Small intestine (tissue), 7 donors: ENCODE measurements around the gene DPP3. TPM values are rescaled to one million over a fixed set of nuclear protein-coding genes. Genes with fewer than 3 reads are reported as not detected.
"Not testable (repeated sequence)": the region's sequence is repeated elsewhere in the genome, so short reads cannot be mapped to it uniquely, and the experiment has no call there.

ENCODE experiments used
- DNase-seq, 2 donors: peaks; one replicate each; pipeline versions ENCODE4 v3.0.0 to v3.0.0-alpha.2; 2013
- FAIRE-seq: peaks from 2 replicates; lab custom pipeline; 2012; peaks lifted over from hg19 to GRCh38; lab: Jason Lieb, UNC
- H3K27ac ChIP-seq, 3 donors: one replicate each; pipeline ENCODE4 v1.5.1; 2013; ENCODE audit warnings: low read length in 2 of 3, mild to moderate bottlenecking in 2 of 3, control low read depth in 1 of 3, inconsistent platforms in 1 of 3, low read depth in 1 of 3, moderate library complexity in 1 of 3
- H3K27me3 ChIP-seq, 3 donors: one replicate each; pipeline ENCODE4 v1.6.1; 2013; ENCODE audit warnings: low read length in 3 of 3, inconsistent platforms in 1 of 3; ENCODE audit not compliant: control insufficient read depth in 3 of 3, insufficient read depth in 3 of 3
- H3K36me3 ChIP-seq, 3 donors: one replicate each; pipeline ENCODE4 v1.6.1; 2013; ENCODE audit warnings: low read length in 3 of 3, inconsistent platforms in 1 of 3, low read depth in 1 of 3, mild to moderate bottlenecking in 1 of 3, moderate library complexity in 1 of 3; ENCODE audit not compliant: control insufficient read depth in 3 of 3, insufficient read depth in 2 of 3
- H3K4me1 ChIP-seq, 3 donors: one replicate each; pipeline ENCODE4 v1.6.1; 2013; ENCODE audit warnings: low read length in 2 of 3, inconsistent platforms in 1 of 3, low read depth in 1 of 3, mild to moderate bottlenecking in 1 of 3, moderate library complexity in 1 of 3; ENCODE audit not compliant: control insufficient read depth in 3 of 3, insufficient read depth in 2 of 3
- H3K4me3 ChIP-seq, 3 donors: one replicate each; pipeline ENCODE4 v1.5.1; 2013; ENCODE audit warnings: low read length in 3 of 3, control low read depth in 1 of 3, inconsistent platforms in 1 of 3, low read depth in 1 of 3, mild to moderate bottlenecking in 1 of 3, moderate library complexity in 1 of 3
- H3K9me3 ChIP-seq, 2 donors: one replicate each; pipeline ENCODE4 v1.6.1; 2013; ENCODE audit warnings: low read depth in 1 of 2, low read length in 1 of 2; ENCODE audit not compliant: control insufficient read depth in 2 of 2, insufficient read depth in 1 of 2
- WGBS, 3 donors: extraction: QIAGEN DNeasy Blood & Tissue Kit; methylation state at CpG; one replicate each; pipeline ENCODE4 v1.1.7; 2013; 5-methylcytosine and 5-hydroxymethylcytosine counted together
- polyA plus RNA-seq, 4 donors: library from polyadenylated mRNA; stranded (reverse) in 3 of 4; unstranded in 1 of 4; fragments of 200-250 nt in 3 of 4; fragments of 120-200 nt in 1 of 4; gene quantifications; one replicate each; pipeline versions ENCODE4 v1.2.1 to v1.2.3, GENCODE V29; 2013
- donor health status: healthy with polysubstance abuse.
- donor health status: control.
- donor health status: control.
- donor health status: Bipolar disorder and iron deficiency.
- donor health status: healthy.

The DPP3 gene
- polyA plus RNA-seq, 4 donors: 25.3 to 67.7 (median 37.4) TPM

DNA sequence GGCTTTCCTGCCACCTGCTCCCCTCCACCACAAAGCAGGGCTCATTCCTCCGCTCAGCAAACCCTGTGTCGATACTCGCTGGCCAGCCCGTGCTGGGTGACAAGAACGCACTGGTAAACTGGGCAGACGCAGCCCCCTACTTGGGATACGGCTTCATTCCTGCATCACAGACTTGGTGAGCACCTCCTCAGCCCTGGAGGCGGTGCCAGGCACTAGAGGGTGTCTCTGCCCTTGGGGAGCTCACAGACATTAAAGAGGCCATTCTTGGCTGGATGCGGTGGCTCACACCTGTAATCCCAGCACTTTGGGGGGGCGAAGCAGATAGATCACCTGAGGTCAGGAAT, 59.6 kb downstream of the DPP3 start:
- Histone ChIP-seq H3K4me3 (no peak overlapping the region), H3K36me3 (peaks cover 2 to 59% (median 3%) of the 10 kb centered on the region in 3 donors), H3K27me3 (no peaks in the 10 kb centered on the region), H3K9me3 (no peaks in the 10 kb centered on the region), H3K27ac (no peak overlapping the region), H3K4me1 (no peaks in the 10 kb centered on the region)
- DNase-seq (no peak), FAIRE-seq (no peak)
- WGBS, 3 donors: 89 to 94% (median 92%) methylated on average over 10 of the region's 10 CpGs

DNA sequence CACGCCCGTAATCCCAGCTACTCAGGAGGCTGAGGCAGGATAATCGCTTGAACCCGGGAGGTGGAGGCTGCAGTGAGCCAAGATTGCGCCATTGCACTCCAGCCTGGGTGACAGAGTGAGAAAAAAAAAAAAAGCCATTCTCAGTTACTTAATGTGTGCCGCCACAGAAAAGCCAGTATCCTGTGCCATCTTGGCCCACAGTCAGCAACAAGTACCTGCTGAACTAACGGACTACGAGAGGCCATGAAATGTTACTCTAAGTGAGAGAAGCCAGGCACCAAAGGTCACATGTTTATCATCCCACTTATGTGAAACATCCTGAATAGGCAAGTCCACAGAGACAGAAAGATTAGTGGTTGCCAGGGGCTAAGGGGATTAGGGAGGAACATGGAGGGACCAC, 60.4 kb downstream of the DPP3 start:
- not testable (repeated sequence) for H3K27ac ChIP-seq, FAIRE-seq, H3K4me3 ChIP-seq, H3K27me3 ChIP-seq, DNase-seq, H3K4me1 ChIP-seq, H3K9me3 ChIP-seq
- peaks cover 2 to 54% (median 3%) of the 10 kb centered on the region in 3 donors for H3K36me3 ChIP-seq
- WGBS, 3 donors: 77 to 92% (median 86%) methylated on average over 6 to 8 of the region's 8 CpGs

- WGBS, 3 donors: 89 to 93% (median 89%) methylated on average over 4 of the region's 4 CpGs
- Histone ChIP-seq H3K4me1 (peaks cover 0 to 14% (median 0%) of the 10 kb centered on the region in 3 donors), H3K27me3 (peaks cover 0 to 4% (median 0%) of the 10 kb centered on the region in 3 donors), H3K9me3 (no peaks in the 10 kb centered on the region), H3K36me3 (peaks cover 2 to 44% (median 3%) of the 10 kb centered on the region in 3 donors), H3K27ac (no peak overlapping the region), H3K4me3 (no peak overlapping the region)
- FAIRE-seq: no peak
- no peak for DNase-seq
Measured at GRCh38 chr11:66541892-66542291, 61.7 kb downstream of the DPP3 start.

GRCh38 chr11:66542362-66542761, 62.1 kb downstream of the DPP3 start:
- WGBS, 3 donors: 87 to 89% (median 87%) methylated on average over 10 of the region's 10 CpGs

GRCh38 chr11:66543263-66544107, 63.3 kb downstream of the DPP3 start:
- FAIRE-seq (no peak), DNase-seq (peak; percentile 29 to 52)
- H3K27ac ChIP-seq: peak overlapping the region in 1 of 3 donors; percentile 48
- peaks cover 0 to 5% (median 0%) of the 10 kb centered on the region in 3 donors for H3K27me3 ChIP-seq
- H3K9me3 ChIP-seq: no peaks in the 10 kb centered on the region
- peaks cover 0 to 16% (median 0%) of the 10 kb centered on the region in 3 donors for H3K4me1 ChIP-seq
- 36 to 80% (median 68%) methylated on average over 26 of the region's 26 CpGs for WGBS, 3 donors
- peaks cover 0 to 38% (median 3%) of the 10 kb centered on the region in 3 donors for H3K36me3 ChIP-seq
- no peak overlapping the region for H3K4me3 ChIP-seq

More at GRCh38 chr11:66542362-66542761, 62.1 kb downstream of the DPP3 start:
- peaks cover 0 to 4% (median 0%) of the 10 kb centered on the region in 3 donors for H3K27me3 ChIP-seq
- FAIRE-seq (no peak), DNase-seq (no peak)
- peaks cover 0 to 40% (median 3%) of the 10 kb centered on the region in 3 donors for H3K36me3 ChIP-seq
- H3K4me1 ChIP-seq: peaks cover 0 to 16% (median 0%) of the 10 kb centered on the region in 3 donors
- H3K4me3 ChIP-seq: no peak overlapping the region
- no peaks in the 10 kb centered on the region for H3K9me3 ChIP-seq
- no peak overlapping the region for H3K27ac ChIP-seq

DNA sequence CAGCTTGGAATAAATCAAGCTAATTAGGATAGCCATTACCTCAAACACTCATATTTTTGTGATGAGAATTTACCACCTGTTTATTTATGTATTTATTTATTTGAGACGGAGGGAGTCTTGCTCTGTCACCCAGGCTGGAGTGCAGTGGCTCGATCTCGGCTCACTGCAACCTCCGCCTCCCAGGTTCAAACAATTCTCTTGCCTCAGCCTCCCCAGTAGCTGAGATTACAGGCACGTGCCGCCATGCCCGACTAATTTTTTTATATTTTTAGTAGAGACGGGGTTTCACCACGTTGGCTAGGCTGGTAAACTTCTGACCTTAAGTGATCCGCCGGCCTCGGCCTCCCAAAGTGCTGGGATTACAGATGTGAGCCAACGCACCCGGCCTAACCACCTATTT, 64.7 kb downstream of the DPP3 start:
- H3K9me3 ChIP-seq, DNase-seq, H3K4me3 ChIP-seq, H3K27ac ChIP-seq, FAIRE-seq: not testable (repeated sequence)
- 52 to 70% (median 55%) methylated on average over 14 of the region's 14 CpGs for WGBS, 3 donors
- H3K4me1 ChIP-seq: peaks cover 0 to 16% (median 0%) of the 10 kb centered on the region in 3 donors
- H3K36me3 ChIP-seq: peaks cover 0 to 23% (median 3%) of the 10 kb centered on the region in 3 donors
- peaks cover 0 to 13% (median 0%) of the 10 kb centered on the region in 3 donors for H3K27me3 ChIP-seq

- FAIRE-seq: no peak
- Histone ChIP-seq H3K4me3 (peak within 1 kb of the TSS; percentile 66 to 85 (median 74)), H3K4me1 (peaks cover 0 to 16% (median 0%) of the 10 kb centered on the region in 3 donors), H3K9me3 (no peaks in the 10 kb centered on the region), H3K36me3 (peaks cover 0 to 22% (median 3%) of the 10 kb centered on the region in 3 donors), H3K27ac (peak within 1 kb of the TSS in 2 of 3 donors; percentile 61 to 77), H3K27me3 (peaks cover 0 to 13% (median 0%) of the 10 kb centered on the region in 3 donors)
- peak; percentile 97 for DNase-seq
- 0 to 1% (median 0%) methylated on average over 49 to 71 of the region's 71 CpGs for WGBS, 3 donors
Measured at GRCh38 chr11:66545701-66546367, 65.6 kb downstream of the DPP3 start, which contains the start of gene ZDHHC24. Gene ZDHHC24 (minus strand): TSS chr11:66546048. CDS start chr11:66546003, 45 bp downstream.

DNA sequence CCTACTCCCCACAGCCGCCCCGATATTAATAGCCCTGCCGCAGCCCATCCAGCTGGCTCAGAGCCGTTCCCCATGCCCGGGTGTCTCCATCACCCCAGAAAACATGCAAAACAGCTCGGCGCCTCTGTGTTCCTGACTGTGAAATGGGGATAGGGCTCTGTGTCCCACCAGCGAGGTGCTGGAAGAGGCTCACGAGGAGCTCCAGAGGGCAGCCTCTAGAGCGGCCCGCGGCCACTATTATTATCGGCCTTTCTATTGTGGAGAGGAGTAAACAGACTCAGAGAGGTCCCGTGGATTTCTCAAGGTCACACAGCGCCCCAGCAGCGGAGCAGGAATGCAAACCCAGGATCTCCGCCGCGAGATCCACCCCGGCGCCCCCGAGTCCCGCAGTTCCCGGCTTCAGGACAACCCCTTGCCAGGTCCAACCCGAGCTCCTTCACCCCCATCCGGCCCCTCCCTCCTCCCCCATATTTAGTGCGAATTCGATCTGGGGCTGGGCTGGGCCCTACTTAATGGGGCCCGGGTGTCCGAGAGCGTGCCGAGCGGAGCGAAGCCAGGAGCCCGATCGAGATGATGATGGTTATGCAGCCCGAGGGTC, 66.2 kb downstream of the DPP3 start, which contains the start of gene ACTN3:
Gene ACTN3 (plus strand): TSS at position 536 of the 598 bp plus-strand sequence. CDS start 35 bp downstream, at position 571.
- no peak for FAIRE-seq

More for the DNA sequence above, 66.2 kb downstream of the DPP3 start, which contains the start of gene ACTN3:
- Histone ChIP-seq H3K27ac (peak within 1 kb of the TSS in 2 of 3 donors; percentile 61 to 77), H3K4me3 (peak within 1 kb of the TSS; percentile 66 to 85 (median 74)), H3K9me3 (no peaks in the 10 kb centered on the region), H3K4me1 (peaks cover 0 to 16% (median 0%) of the 10 kb centered on the region in 3 donors), H3K27me3 (peaks cover 0 to 13% (median 0%) of the 10 kb centered on the region in 3 donors), H3K36me3 (peaks cover 0 to 21% (median 3%) of the 10 kb centered on the region in 3 donors)
- no peak for DNase-seq
- 1 to 4% (median 4%) methylated on average over 28 to 37 of the region's 37 CpGs for WGBS, 3 donors
